K562 (cell line): ENCODE data around the gene ARAF. TPM values are rescaled to one million over a fixed set of nuclear protein-coding genes. Genes with fewer than 3 reads are reported as not detected.

Experiments used
- ATAC-seq: fragments of 200-7000 bp; cut with Tn5 transposase; 3 replicates; pipeline ENCODE4 v1.9.1; 2020; ENCODE audit warnings: moderate library complexity
- BruUV-seq: library from RNA; stranded (reverse); fragments of 400-500 nt; replicated peaks from 2 replicates; lab custom pipeline; 2021; lab: Mats Ljungman, UMichigan
- CTCF ChIA-PET: fragments of 300-600 bp; formaldehyde crosslinking; extraction: SDS; loops from one replicate; lab custom pipeline; 2021; ENCODE audit warnings: low intra/inter-chr PET ratio; lab: Yijun Ruan, JAX
- POLR2A ChIA-PET: fragments of 300-600, 350-650 bp; sonication (Branson Sonifier 250); formaldehyde crosslinking; extraction: SDS; loops from one replicate; lab custom pipeline; 2021; ENCODE audit warnings: antibody characterized with exemption, inconsistent platforms; lab: Yijun Ruan, JAX
- DNase-seq, 4 experiments: peaks; one replicate each; pipeline versions ENCODE4 v3.0.0 to v3.0.0-alpha.2; 2011 to 2018; ENCODE audit warnings: low spot score in 3 of 4, mixed read lengths in 3 of 4; ENCODE audit errors: extremely low read depth in 1 of 4
- FAIRE-seq: peaks from 2 replicates; lab custom pipeline; 2011; peaks lifted over from hg19 to GRCh38; lab: Jason Lieb, UNC
- H2AFZ ChIP-seq: 2 replicates; pipeline ENCODE4 v1.6.0; 2011; ENCODE audit warnings: low read depth, low read length, control low read depth, inconsistent platforms
- H3K27ac ChIP-seq: fragments of 200-600 bp; 3 replicates; pipeline ENCODE4 v1.8.0; 2011; ENCODE audit warnings: low read depth, mild to moderate bottlenecking, control low read depth, inconsistent platforms, low read length, moderate library complexity, mixed read lengths; ENCODE audit errors: extremely low read depth
- H3K27me3 ChIP-seq, 2 experiments: fragments of 300-600 bp in 1 of 2; 2 replicates in 1 of 2; 3 replicates in 1 of 2; pipeline versions ENCODE4 v1.6.0 to v1.8.0; 2011; ENCODE audit warnings: inconsistent platforms in 2 of 2, low read length in 2 of 2, mild to moderate bottlenecking in 1 of 2, mixed read lengths in 1 of 2, moderate library complexity in 1 of 2; ENCODE audit not compliant: control insufficient read depth in 2 of 2, insufficient read depth in 2 of 2
- H3K36me3 ChIP-seq: fragments of 300-600 bp; 3 replicates; pipeline ENCODE4 v1.8.0; 2011; ENCODE audit warnings: mild to moderate bottlenecking, low read length, inconsistent platforms; ENCODE audit not compliant: control insufficient read depth, insufficient read depth
- H3K4me1 ChIP-seq, 2 experiments: fragments of 200-600 bp in 1 of 2; replicated peaks in 1 of 2; 2 replicates in 1 of 2; 3 replicates in 1 of 2; pipeline versions ENCODE4 v1.5.1 to v1.8.0; 2011; ENCODE audit warnings: inconsistent platforms in 2 of 2, low read length in 2 of 2, mild to moderate bottlenecking in 1 of 2, mixed read lengths in 1 of 2, moderate library complexity in 1 of 2; ENCODE audit not compliant: control insufficient read depth in 2 of 2, insufficient read depth in 2 of 2
- H3K4me2 ChIP-seq: 2 replicates; pipeline ENCODE4 v1.6.1; 2011; ENCODE audit warnings: low read length, control low read depth, inconsistent platforms, mixed read lengths; ENCODE audit not compliant: insufficient read depth
- H3K4me3 ChIP-seq: fragments of 200-600 bp; sonication (generic), shearing (Covaris generic); 2 replicates; pipeline ENCODE4 v1.5.1; 2016; ENCODE audit warnings: control low read depth, inconsistent platforms
- H3K79me2 ChIP-seq: fragments of 200-600 bp; 3 replicates; pipeline ENCODE4 v1.8.0; 2011; ENCODE audit warnings: low read length, inconsistent platforms; ENCODE audit not compliant: control insufficient read depth, insufficient read depth
- H3K9ac ChIP-seq, 2 experiments: 2 replicates each; pipeline versions ENCODE4 v1.6.0 to v1.6.1; 2011; ENCODE audit warnings: low read depth in 2 of 2, low read length in 2 of 2, control low read depth in 1 of 2, inconsistent platforms in 1 of 2, mild to moderate bottlenecking in 1 of 2, mixed read lengths in 1 of 2; ENCODE audit not compliant: insufficient read depth in 1 of 2
- H3K9me1 ChIP-seq: one replicate; pipeline ENCODE4 v1.6.0; 2011; ENCODE audit warnings: inconsistent platforms, mild to moderate bottlenecking, low read length, moderate library complexity; ENCODE audit not compliant: control insufficient read depth, insufficient read depth
- H3K9me3 ChIP-seq: replicated peaks from 2 replicates; pipeline ENCODE4 v1.5.1; 2011; ENCODE audit warnings: low read depth, low read length, inconsistent platforms; ENCODE audit not compliant: control insufficient read depth, insufficient read depth
- H4K20me1 ChIP-seq: replicated peaks from 2 replicates; pipeline ENCODE4 v1.6.1; 2011; ENCODE audit warnings: low read length, inconsistent platforms, mixed read lengths; ENCODE audit not compliant: control insufficient read depth, insufficient read depth
- RBFOX2 ChIP-seq: fragments of 200-400 bp; formaldehyde crosslinking; IDR thresholded peaks from 2 replicates; pipeline ENCODE4 v1.6.1; 2017; ENCODE audit warnings: low read depth, mild to moderate bottlenecking, low read length, moderate library complexity
- ZNF518B ChIP-seq: fragments of 250-450 bp; sonication (Bioruptor Pico); IDR thresholded peaks from 2 replicates; pipeline ENCODE4 v1.5.0; 2021; ENCODE audit warnings: mild to moderate bottlenecking, moderate library complexity
- WGBS: fragments of 100-300 bp; shearing (Covaris generic); methylation state at CpG from one replicate; pipeline ENCODE4 v1.1.6; 2016; ENCODE audit warnings: low coverage, mixed read lengths; ENCODE audit not compliant: insufficient coverage; ENCODE audit errors: missing lambda C conversion rate; 5-methylcytosine and 5-hydroxymethylcytosine counted together
- in situ Hi-C: fragments of 300-500 bp; cut with MboI; formaldehyde crosslinking; loops from 4 replicates; pipeline ENCODE4 v1.15.0; 2018; ENCODE audit warnings: inconsistent platforms, mixed read lengths
- intact Hi-C: fragments of 100-400 bp; cut with micrococcal nuclease; formaldehyde crosslinking; loops from 2 replicates; pipeline ENCODE4 v1.14.2; 2022
- polyA plus RNA-seq, 8 experiments: library from polyadenylated mRNA; depleted of rRNA in 4 of 8; stranded (reverse) in 5 of 8; unstranded in 3 of 8; fragments of >200 nt; fragmentation: Nextera tagmentation in 2 of 8; fragmentation: Illumina TruSeq in 1 of 8; extraction: Ambion mirVana in 2 of 8; extraction: Trizol in 1 of 8; gene quantifications; 2 replicates each; pipeline versions ENCODE4 v1.2.1 to v1.2.3, GENCODE V29; 2011 to 2014; ENCODE audit warnings: inconsistent platforms in 1 of 8, missing spikeins in 1 of 8
- total RNA-seq, 7 experiments: library from RNA; depleted of rRNA in 6 of 7; stranded (reverse); fragments of >200 nt in 6 of 7; fragmentation: Illumina TruSeq in 2 of 7; extraction: Trizol in 2 of 7; gene quantifications; 2 replicates each; pipeline versions ENCODE4 v1.2.1 to v1.2.3, GENCODE V29; 2011 to 2021; ENCODE audit warnings: low replicate concordance in 1 of 7

The ARAF gene
- total and polyA plus RNA-seq, 9 of the 15 experiments (the other 6 are each of a cell fraction or from before 2014, with no cell fraction given), result 5.5 to 70.0 (median 29.4) TPM

- CTCF ChIA-PET, result no interaction called here
- DNase-seq (no peak), ATAC-seq (no peak), FAIRE-seq (no peak)
- intact Hi-C loops, result no loop called here
- Histone ChIP-seq H4K20me1 (no peaks in the 10 kb centered on the region), H3K4me2 (no peak overlapping the region), H3K9me1 (no peaks in the 10 kb centered on the region), H3K4me1 (peaks cover 0 to 39% of the 10 kb centered on the region in 2 experiments; a peak in 3 of 5 replicates), H3K4me3 (no peak overlapping the region), H2AFZ (no peak overlapping the region), H3K79me2 (no peaks in the 10 kb centered on the region), H3K36me3 (peaks cover 52% of the 10 kb centered on the region; the same call in 2 of the 3 replicates), H3K9me3 (no peaks in the 10 kb centered on the region), H3K9ac (0 out of 4 replicates have a peak overlapping the region, but pooled peaks of 1 of the 2 experiments have one; percentile 17), H3K27ac (no peak overlapping the region), H3K27me3 (no peaks in the 10 kb centered on the region)
- TF ChIP-seq RBFOX2, result peak; percentile 10; the same call in 1 of the 2 replicates
- no peak for TF ChIP-seq ZNF518B (CRISPR knock-in tag)
- no TSS peak for BruUV-seq
- POLR2A ChIA-PET, result no interaction called here
- 92% methylated on average over 12 of the region's 13 CpGs for WGBS
- in situ Hi-C loops, result no loop called here
These were observed 10.9 kb downstream of the ARAF start for GRCh38 chrX:47571896-47572295.
